Ectodermal cell (in vitro differentiated cells): ENCODE data around the gene GJA10.
"Not testable (repeated sequence)": the region's sequence is repeated elsewhere in the genome, so short reads cannot be mapped to it uniquely, and the experiment has no call there.

ENCODE experiments used
- H3K27ac ChIP-seq: 2 replicates; pipeline ENCODE4 v1.7.0; 2013; ENCODE audit warnings: mild to moderate bottlenecking, low read depth, low read length; ENCODE audit not compliant: insufficient read depth, poor library complexity, severe bottlenecking
- H3K27me3 ChIP-seq: 2 replicates; pipeline ENCODE4 v1.7.0; 2013; ENCODE audit warnings: mild to moderate bottlenecking, low read length; ENCODE audit not compliant: insufficient read depth, control insufficient read depth, poor library complexity, severe bottlenecking
- H3K36me3 ChIP-seq: one replicate; pipeline ENCODE4 v1.7.0; 2013; ENCODE audit warnings: low read length; ENCODE audit not compliant: control insufficient read depth, insufficient read depth
- H3K4me1 ChIP-seq: one replicate; pipeline ENCODE4 v1.7.0; 2013; ENCODE audit warnings: low read length; ENCODE audit not compliant: control insufficient read depth, insufficient read depth
- H3K4me3 ChIP-seq: 2 replicates; pipeline ENCODE4 v1.7.0; 2013; ENCODE audit warnings: low read depth, low read length, control low read depth; ENCODE audit not compliant: insufficient read depth
- H3K9me3 ChIP-seq: 2 replicates; pipeline ENCODE4 v1.7.0; 2013; ENCODE audit warnings: mild to moderate bottlenecking, low read length, moderate library complexity; ENCODE audit not compliant: control insufficient read depth
- WGBS, 2 experiments: methylation state at CpG; one replicate each; pipeline ENCODE4 v1.1.7; 2013; ENCODE audit warnings: missing lambda C conversion rate in 2 of 2; 5-methylcytosine and 5-hydroxymethylcytosine counted together

The GJA10 gene

DNA sequence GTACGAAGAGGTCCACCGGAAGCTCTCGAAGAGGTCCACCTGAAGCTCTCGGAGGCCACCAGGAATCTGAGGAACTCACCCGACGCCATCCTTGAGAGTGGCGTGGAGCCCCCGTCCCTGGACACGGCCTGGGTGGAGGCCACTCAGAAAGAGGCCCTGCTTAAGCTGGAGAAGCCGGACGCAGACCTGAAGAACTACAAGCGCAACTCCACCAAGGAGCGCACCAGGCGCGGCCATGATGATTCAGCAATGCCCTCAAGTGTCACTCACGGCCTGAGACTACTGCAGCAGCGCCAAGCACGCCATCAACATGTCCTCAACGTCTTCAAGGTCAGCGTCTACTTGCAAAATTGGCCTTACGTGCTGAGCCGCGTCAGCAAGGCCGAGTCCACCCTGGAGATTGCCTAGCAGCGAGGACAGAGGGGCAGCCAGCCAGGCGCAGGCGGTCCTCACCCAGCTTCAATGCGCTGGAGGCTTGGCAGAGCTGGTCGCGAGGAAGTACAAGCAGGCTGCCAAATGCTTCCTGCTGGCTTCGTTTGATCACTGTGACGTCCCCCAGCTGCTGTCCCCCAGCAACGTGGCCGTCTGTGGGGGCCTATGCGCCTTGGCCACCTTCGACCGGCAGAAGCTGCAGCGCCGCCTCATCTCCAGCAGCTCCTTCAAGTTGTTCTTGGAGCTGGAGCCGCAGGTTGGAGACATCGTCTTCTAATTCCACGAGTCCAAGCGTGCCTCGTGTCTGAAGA is 7.7 kb upstream of the GJA10 start:
- no peaks in the 10 kb centered on the region for H3K4me1 ChIP-seq
- no peak overlapping the region for H3K27ac ChIP-seq
- no peaks in the 10 kb centered on the region for H3K36me3 ChIP-seq
- H3K9me3 ChIP-seq: no peaks in the 10 kb centered on the region
- H3K4me3 ChIP-seq: no peak overlapping the region
- H3K27me3 ChIP-seq: no peaks in the 10 kb centered on the region
- 94 to 96% methylated on average over 44 of the region's 44 CpGs for WGBS, 2 experiments

DNA sequence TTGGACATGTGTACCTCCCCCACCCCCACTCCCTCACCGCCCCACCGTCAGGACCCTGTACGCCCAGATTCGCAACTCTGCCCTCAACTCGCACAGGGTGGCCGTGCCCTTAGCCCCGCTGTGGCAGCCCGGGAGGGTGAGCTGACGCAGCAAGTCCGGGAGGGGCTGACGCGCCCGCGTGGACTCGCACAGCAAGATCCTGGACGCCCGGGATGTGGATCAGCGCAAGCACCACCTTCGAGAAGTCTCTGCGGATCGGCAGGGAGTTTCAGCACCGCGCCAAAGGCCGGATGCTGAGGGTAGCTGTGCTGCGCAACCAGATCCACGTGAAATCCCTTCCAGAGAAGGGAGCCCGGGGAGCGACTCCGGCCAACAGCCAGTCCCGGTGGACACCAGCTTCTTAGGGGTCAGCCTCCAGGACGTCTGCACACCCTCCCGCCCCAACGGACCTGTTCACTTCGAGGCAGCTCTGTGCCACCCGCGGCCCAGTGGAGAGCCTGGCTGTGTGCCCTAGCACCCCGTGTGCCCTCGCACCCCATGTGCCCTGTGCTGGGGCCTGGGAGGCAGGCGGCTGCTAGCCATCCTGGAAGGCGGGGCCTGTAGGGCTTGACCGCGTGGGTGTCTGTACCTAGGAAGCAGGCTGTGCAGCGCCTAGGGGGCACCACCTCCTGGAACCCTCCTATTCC is 6.7 kb upstream of the GJA10 start:
- Histone ChIP-seq H3K4me3 (no peak overlapping the region), H3K4me1 (no peaks in the 10 kb centered on the region), H3K27me3 (no peaks in the 10 kb centered on the region), H3K9me3 (no peaks in the 10 kb centered on the region), H3K27ac (no peak overlapping the region), H3K36me3 (no peaks in the 10 kb centered on the region)
- WGBS, 2 experiments: 92 to 94% methylated on average over 43 of the region's 43 CpGs

DNA sequence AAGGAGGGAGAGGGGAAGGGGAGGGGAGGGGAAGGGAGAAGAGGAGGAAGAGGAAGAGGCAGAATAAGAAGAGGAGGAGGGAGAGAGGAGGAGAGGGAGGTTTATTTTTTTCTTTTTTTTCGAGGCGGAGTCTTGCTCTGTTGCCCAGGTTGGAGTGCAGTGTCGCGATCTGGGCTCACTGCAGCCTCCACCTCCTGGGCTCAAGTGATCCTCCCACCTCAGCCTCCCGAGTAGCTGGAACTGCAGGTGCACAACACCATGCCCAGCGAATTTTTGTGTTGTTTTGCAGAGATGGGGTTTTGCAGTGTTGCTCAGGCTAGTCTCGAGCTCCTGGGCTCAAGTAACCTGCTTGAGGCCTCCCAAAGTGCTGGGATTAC is 6.1 kb upstream of the GJA10 start:
- Histone ChIP-seq H3K27ac (no peak overlapping the region), H3K4me3 (no peak overlapping the region), H3K27me3 (no peaks in the 10 kb centered on the region), H3K36me3 (no peaks in the 10 kb centered on the region), H3K9me3 (no peaks in the 10 kb centered on the region), H3K4me1 (no peaks in the 10 kb centered on the region)
- WGBS, 2 experiments: 90 to 96% methylated on average over 7 of the region's 7 CpGs

DNA sequence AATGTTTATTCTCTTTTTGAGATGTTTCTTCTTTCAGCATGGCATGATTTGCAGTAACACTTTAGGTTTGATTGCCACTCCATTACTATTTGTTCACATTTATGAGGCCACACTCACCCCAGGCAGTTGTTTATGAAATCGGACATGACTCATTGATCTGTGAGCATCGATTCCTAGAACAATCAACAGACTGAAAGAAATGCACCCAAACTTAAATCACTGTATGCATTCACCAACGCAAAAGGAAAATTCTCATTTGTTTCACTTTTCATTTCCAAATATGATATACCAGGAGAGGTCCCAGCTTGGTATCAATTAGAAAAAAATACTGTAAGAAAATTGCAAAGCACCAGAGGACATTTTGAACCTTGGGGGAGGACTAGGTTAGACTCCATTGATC is 5.4 kb upstream of the GJA10 start:
- Histone ChIP-seq H3K4me1 (no peaks in the 10 kb centered on the region), H3K36me3 (no peaks in the 10 kb centered on the region), H3K4me3 (no peak overlapping the region), H3K9me3 (no peaks in the 10 kb centered on the region), H3K27ac (no peak overlapping the region), H3K27me3 (no peaks in the 10 kb centered on the region)
- 93 to 96% methylated on average over 3 of the region's 3 CpGs for whole genome bisulfite sequencing, 2 experiments

DNA sequence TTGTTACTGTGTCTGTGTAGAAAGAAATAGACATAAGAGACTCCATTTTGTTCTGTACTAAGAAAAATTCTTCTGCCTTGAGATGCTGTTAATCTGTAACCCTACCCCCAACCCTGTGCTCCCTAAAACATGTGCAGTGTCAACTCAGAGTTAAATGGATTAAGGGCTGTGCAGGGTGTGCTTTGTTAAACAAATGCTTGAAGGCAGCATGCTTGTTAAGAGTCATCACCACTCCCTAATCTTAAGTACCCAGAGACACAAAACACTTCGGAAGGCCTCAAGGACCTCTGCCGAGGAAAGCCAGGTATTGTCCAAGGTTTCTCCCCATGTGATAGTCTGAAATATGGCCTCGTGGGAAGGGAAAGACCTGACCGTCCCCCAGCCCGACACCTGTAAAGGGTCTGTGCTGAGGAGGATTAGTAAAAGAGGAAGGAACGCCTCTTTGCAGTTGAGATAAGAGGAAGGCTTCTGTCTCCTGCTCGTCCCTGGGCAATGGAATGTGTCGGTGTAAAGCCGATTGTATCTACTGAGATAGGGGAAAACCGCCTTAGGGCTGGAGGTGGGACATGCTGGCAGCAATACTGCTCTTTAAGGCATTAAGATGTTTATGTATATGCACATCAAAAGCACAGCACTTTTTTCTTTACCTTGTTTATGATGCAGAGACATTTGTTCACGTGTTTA is 3.3 kb upstream of the GJA10 start:
- not testable (repeated sequence) for H3K27me3 ChIP-seq, H3K9me3 ChIP-seq, H3K36me3 ChIP-seq, H3K4me1 ChIP-seq
- Histone ChIP-seq H3K27ac (peak overlapping the region; percentile 60), H3K4me3 (peak overlapping the region; percentile 10)
- WGBS, 2 experiments: 4 to 6% methylated on average over 8 to 11 of the region's 11 CpGs

DNA sequence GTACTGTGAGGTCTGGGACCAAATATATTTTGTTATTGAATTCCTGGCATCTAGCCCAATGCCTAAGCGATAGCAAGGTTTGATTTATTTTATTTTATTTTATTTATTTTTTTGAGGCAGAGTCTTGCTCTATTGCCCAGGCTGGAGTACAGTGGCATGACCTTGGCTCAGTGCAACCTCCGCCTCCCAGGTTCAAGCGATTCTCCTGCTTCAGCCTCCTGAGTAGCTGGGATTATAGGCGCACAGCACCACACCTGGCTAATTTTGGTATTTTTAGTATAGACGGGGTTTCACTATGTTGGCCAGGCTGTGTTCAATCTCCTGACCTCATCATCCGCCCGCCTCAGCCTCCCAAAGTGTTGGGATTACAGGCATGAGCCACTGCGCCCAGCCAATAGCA is 1.7 kb upstream of the GJA10 start:
- H3K27ac ChIP-seq, H3K4me1 ChIP-seq, H3K4me3 ChIP-seq, H3K9me3 ChIP-seq, H3K36me3 ChIP-seq, H3K27me3 ChIP-seq: not testable (repeated sequence)
- 87 to 88% methylated on average over 8 of the region's 8 CpGs for WGBS, 2 experiments

DNA sequence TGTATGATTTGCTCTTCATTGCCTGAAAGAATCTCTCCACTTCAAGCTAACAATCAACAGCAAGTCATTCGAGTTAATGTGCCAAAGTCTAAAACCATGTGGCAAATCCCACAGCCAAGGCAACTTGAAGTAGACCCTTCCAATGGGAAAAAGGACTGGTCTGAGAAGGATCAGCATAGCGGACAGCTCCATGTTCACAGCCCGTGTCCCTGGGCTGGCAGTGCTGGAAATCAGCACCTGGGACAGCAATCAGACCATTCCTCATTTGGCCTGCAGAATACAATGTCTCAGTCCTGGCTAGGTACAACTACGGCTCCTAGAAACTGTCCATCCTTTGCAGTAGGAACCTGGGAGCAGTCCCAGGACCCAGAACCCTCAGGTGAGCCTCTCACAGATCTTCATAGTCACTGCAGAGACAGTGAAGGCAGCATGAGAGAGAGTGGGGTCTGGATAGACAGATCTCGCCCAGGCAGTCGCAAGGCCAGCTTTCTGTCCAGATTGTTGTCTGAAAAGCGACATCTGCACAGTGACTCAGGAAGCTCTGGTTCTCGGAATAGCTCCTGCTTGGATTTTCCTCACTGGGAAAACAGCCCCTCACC is 1.1 kb downstream of the GJA10 start:
- WGBS, 2 experiments: 59 to 61% methylated on average over 8 of the region's 8 CpGs
- Histone ChIP-seq H3K27me3 (no peaks in the 10 kb centered on the region), H3K9me3 (no peaks in the 10 kb centered on the region), H3K4me3 (no peak overlapping the region), H3K36me3 (no peaks in the 10 kb centered on the region), H3K4me1 (no peaks in the 10 kb centered on the region), H3K27ac (no peak overlapping the region)

DNA sequence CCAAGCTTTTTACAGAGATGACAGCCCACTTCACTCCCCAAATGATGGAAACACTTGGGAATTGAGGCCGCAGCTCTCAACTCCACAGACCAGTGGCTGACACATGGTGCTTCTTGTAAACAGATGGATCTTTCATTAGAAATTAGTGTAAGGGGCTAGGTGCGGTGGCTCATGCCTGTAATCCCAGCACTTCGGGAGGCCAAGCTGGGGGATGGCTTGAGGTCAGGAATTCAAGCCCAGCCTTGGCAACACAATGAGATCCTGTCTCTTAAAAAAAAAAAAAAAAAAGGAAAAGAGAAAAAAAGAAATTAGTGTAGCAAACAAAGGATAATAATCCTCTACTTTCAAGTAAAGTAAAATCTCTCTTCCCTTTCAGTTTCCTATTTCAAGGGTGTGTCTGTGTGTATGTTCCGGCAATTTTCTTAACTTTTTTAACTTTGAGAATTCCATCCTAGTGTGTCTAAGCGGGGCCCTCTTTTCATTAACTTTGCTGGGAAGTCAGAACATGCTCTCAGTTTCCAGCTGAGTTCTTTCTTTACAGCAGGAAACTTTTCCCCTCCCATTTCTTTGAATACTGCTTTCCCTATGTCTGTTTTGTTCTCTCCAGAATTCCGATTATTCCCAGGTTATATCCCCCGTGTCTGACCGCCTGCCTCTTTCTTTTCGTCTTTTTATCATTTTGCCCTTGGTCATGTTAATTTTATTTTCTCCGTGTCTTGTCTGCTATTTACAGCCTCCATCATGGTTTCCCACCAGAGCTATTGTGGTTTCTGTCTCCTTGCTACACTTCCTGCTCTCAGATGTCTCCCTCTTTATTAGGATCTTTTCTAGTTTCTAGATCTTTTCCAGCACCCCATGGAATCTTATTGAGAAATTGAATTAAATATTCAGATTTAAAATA is 16.0 kb downstream of the GJA10 start:
- peaks cover 12% of the 10 kb centered on the region for H3K4me1 ChIP-seq
- not testable (repeated sequence) for H3K27me3 ChIP-seq, H3K36me3 ChIP-seq, H3K9me3 ChIP-seq, H3K4me3 ChIP-seq
- H3K27ac ChIP-seq: peak overlapping the region; percentile 89
- 21 to 23% methylated on average over 9 of the region's 10 CpGs for WGBS, 2 experiments

DNA sequence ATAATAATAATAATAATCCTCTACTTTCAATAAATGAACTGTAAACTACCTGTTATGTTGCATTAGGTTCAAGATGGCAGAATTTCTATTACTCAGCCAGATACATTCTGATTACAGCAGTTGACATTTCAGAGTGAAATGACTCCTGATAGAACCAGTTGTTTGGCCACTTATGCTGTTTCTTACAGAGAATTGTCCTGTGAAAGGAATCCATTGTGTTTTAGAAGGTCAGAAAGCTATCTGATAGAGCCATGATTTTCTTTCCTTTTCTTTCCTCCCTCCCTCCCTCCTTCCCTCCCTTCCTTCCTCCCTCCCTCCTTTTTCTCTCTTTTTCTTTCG is 16.6 kb downstream of the GJA10 start:
- Histone ChIP-seq H3K36me3 (no peaks in the 10 kb centered on the region), H3K27ac (peak overlapping the region; percentile 89), H3K4me3 (no peak overlapping the region), H3K27me3 (no peaks in the 10 kb centered on the region), H3K4me1 (peaks cover 12% of the 10 kb centered on the region), H3K9me3 (no peaks in the 10 kb centered on the region)
- 54 to 58% methylated on average over 1 of the region's 1 CpG for WGBS, 2 experiments
